ENCODE data around the gene GBX1.
A peak's percentile ranks its signal among the peaks of the same experiment; 100 is the strongest.

Gene GBX1

DNA sequence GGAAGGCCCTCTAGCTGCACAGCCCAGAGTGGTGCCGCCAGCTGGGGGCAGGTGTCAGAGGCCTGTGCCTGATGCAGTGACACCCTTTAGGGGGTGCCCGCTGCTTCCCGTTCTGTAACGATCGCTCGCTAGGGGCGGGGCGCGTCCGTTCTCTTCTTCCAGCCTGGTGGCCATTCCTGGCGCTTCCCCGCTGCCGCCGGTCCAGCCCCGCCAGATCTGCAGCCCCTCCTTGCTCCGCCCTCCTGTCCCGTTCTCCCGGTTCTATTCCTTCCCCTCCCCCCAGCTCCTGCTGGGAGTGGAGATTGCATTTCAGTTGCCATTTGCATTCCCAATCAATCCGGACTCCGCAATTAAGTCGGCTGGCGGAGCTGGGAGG is 42.0 kb downstream of the GBX1 start:
- no peak for DNase-seq

DNA sequence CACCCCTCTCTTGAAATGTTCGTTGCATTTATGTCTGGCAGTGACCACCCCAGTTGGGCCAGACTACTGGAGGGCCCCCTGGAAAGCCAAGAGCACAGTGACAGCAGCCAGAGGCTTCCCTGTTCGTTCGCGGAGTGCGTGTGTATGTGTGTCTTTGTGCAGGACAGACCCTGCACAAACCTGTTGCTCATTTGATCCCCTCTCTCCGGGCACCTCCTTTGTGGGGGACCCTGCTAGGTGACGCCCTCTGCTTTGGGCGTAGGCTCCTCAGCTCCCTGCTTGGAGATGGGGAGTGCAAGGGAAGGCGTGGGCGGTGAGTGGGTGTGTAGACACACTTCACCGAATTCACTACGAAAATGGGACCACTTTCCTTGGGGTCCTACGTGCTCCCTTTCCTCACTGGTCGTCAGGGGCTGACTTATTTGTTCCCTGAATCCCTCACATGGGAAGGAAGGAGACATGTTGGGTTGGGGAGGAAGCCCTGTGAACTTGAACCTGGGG is 42.5 kb downstream of the GBX1 start:
- no peak for DNase-seq

GRCh38 chr7:151124481-151124880 is 43.0 kb downstream of the GBX1 start:
- no peak for DNase-seq

- peak; percentile 91 for DNase-seq
Observed at GRCh38 chr7:151123822-151124464, 43.6 kb downstream of the GBX1 start.

GRCh38 chr7:151123158-151123821 is 44.2 kb downstream of the GBX1 start:
- DNase-seq = no peak

DNA sequence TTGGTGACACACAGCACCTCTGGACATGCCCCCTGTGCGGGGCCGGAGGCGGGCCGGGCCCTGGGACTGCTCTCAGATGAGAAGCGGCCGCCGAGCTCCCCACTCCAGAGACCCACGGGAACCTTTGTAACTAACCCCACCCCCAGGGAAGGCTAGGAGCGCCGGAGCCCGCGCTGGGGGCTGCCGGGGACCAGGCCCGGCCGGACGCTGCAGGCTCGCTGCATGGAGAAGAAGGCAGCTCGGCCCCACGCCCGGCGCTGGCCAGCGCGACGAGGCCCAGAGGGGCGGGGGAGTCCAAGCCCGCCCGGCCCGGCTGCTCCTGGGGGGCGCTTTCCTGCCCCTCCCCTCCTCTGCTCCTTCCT is 44.7 kb downstream of the GBX1 start:
- DNase-seq = no peak

DNA sequence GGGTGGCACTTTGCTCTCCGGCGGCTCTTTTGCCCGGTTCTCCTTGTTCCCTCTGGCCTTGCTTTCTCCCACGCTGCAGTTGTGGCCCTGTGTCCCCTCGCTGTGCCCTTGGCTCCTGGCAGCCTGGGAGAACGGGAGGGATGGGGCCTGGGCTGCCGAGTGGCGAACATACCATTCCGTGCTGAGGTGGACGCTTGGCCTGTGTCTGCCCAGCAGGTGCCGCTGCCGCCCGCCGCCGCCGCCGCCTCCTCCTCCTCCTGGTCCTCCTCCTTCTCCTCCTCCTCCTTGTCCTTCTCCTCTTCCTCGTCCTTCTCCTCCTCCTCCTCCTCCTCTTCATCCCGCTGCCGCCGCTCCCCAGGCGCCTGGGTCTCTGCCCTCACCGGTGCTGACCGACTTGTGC is 45.2 kb downstream of the GBX1 start:
- DNase-seq = no peak

- no peak for DNase-seq
Observed at GRCh38 chr7:151121380-151122170, 45.9 kb downstream of the GBX1 start.

DNA sequence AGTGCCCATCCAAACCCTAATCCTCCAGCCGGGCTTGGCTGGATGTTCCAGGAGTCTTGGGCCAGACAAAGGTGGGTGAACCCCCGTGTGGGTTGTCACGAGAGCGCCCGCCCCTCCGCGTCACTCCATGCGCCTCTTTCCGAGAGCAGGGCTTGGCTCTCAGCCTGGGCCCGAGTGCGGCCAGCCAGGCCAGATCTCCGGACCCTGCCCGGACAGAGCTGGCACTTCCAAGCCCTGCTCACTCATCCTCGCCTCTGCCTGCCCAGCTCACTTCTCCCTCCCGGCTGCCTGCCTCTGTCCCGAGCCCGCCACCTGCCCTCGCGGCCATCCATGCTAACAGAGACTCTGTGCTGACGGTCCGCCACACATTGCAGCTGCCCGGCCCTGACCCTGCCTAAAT is 46.6 kb downstream of the GBX1 start:
- DNase-seq = no peak

- no peak for DNase-seq
Observed at GRCh38 chr7:151119902-151120301, 47.6 kb downstream of the GBX1 start.

DNA sequence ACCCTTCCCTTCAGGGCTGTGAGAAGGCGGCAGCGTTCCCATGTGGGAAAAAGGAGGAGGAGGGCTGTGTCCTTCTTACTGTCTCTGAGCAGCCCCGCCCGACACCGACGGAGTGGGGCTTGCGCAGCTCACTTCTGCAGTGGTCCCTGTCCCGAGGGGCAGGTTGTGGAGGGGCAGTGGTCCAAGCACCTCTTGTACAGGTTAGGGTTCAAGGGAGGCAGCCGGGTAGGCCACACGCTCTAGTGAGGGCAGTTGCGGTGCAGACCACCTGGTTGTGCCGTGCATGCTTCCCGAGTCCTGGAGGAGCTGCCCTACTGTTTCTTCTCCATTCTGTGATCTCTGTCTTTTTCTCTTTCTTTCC is 48.5 kb downstream of the GBX1 start:
- DNase-seq = no peak

DNA sequence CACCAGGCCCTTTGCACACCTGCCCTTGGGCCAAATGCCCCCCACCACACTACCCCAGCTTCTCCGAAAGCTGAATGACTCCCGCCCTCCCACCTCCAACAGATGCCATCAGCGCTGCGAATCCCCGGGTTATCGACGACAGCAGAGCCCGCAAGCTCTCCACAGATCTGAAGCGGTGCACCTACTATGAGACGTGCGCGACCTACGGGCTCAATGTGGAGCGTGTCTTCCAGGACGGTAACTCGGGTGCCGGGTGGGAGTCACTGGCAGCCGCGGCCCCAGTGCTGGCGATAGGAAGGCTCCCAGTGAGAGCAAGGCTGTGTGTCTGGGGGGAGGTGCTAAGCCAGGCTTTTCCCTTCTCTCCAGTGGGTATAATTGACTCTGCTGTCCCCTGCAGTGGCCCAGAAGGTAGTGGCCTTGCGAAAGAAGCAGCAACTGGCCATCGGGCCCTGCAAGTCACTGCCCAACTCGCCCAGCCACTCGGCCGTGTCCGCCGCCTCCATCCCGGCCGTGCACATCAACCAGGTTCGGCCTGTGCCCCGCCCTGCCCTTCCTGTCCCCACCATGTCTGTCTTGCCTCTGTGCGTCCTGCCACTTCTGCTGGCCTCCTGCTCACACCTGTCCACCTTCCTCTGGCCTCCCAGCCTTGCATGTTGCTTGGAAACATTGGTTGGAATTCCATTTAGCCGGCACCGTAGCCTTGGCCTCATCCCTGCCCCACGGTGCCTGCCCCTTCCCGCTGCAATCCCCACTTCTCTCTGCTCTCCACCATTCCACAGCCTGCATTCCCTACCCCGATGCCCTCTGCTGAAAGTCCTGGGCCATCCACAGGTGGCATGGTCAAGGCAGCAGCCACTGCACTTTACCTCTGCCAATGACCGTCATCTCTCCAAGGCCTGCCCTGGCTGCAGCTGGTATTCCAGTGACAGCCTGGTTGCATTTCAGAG is 49.1 kb downstream of the GBX1 start:
- no peak for DNase-seq

DNA sequence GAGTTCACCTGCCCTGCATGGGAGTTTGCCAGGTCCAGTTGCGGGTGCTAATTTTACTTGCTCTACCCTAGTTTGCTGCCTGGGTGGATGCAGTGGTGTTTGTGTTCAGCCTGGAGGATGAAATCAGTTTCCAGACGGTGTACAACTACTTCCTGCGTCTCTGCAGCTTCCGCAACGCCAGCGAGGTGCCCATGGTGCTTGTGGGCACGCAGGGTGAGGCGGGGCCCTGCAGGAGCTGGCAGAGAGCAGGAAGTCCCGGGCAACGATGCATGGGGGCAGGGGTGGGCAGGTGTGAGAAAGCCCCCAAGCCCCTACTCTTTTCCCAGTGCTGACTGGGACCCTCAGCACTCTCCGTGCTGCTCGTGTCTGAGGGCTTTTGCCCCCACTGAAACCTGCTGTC is 49.9 kb downstream of the GBX1 start:
- peak; percentile 37 for DNase-seq

- DNase-seq = no peak
Observed at GRCh38 chr7:151116603-151117440, 50.7 kb downstream of the GBX1 start.

- no peak for DNase-seq
Observed at GRCh38 chr7:151115836-151116418, 51.6 kb downstream of the GBX1 start.

DNA sequence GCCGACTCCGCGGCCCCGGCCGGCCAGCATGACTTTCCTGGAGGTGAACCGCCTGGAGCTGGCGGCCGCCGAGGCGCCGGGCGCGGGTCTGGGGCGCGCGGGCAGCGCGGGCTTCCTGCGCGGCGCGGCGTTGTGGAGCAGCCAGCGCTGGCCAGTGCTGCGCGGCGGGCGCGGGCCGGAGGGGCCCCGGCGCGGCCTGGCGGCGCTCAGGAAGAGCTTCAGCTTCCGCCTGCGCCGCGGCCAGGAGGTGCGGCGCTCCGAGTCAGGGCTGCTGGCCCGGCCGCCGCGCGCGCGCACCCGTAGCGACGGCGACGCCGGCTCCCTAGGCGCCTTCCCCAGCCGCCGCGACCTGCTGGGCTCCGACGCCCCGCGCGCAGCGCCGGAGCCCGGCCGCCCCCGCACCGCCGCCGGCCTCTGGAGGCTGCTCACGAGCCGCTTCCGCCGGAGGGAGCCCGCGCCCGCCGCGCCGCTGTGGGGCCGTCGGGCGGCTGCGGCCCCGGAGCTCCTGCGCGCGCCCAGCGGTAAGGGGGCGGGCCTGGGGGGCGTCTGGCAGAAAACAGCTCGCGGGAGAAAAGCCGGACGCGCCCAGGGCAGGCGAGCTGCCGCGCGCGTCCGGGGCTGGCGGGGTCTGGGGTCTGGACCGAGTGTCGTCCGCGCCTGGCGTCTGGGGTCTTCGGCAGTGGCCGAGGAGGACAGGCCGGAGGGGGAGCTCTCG is 52.2 kb downstream of the GBX1 start:
- peak; percentile 60 for DNase-seq

DNA sequence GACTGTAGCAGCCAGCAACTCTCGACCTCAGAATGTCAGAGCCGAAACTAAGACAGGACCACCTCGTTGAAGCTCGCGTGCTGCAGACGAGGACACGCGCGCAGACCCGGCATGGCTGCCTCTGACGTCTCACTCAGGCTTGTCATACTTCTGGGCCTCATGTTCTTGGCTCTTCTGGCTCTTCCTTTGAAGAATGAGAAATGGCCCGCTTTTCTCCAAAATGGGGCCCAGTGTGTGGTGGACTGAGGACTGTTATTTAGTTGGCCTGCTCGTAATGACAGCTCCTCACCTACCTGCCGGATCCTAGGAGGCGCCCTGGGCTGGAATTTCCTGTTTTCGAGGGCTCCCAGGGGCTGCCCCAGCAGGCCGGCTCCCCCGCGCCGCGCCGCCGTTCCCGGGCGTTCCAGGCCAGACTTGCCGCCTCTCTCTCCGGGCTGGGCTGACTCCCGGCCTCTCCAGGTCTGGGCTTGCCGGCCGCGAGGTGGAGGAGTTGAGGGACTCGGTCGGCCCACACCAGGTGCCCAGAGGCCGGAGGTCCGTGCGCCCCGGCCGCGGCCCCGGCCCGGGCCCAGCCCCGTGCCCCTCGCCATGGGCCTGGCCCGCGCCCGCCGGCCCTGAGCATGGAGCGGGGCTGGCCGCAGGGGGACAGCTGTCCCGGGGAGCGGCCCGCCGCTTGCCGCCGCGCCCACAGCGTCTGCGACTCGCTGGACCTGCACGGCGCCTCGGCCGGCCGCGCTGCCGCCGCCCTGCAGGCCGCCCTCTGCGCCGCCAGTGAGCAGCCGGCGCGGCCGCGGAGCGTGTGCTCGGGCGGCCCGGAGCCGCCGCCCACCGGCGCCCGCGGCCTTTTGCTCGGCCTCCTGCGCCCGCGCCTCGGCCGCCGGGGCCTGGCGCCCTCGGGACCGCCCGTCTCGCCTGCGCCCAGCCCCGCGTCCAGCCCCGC is 53.1 kb downstream of the GBX1 start:
- no peak for DNase-seq

- DNase-seq = no peak
Observed at GRCh38 chr7:151113344-151114150, 53.9 kb downstream of the GBX1 start.

All from stimulated activated CD8-positive, alpha-beta memory T cell treated with anti-CD3 and anti-CD28 coated beads, Interleukin-4, amount 100 ng/mL, for 48 hours (primary cell).